ENCODE data around the gene WDR74. TPM values are rescaled to one million over a fixed set of nuclear protein-coding genes. Genes with fewer than 3 reads are reported as not detected.
A peak's percentile ranks its signal among the peaks of the same experiment; 100 is the strongest.

The WDR74 gene
- total and polyA plus RNA-seq, 9 of the 15 experiments (the other 6 are each of a cell fraction or from before 2014, with no cell fraction given): 32.7 to 210 (median 114) TPM

GRCh38 chr11:62854013-62854824 is 14.8 kb upstream of the WDR74 start (continued):
- peak; percentile 58 for TF ChIP-seq RBFOX2 (IDR thresholded peaks at IDR 0.05; ENCODE audit: low read depth, low read length)
- TF ChIP-seq ARID2 (IDR thresholded peaks at IDR 0.05): no peak
- peak; percentile 61; the same call in 1 of the 2 replicates for TF ChIP-seq MXI1 (IDR thresholded peaks at IDR 0.05; ENCODE audit: low read depth, low read length)
- TF ChIP-seq ZNF232 (CRISPR knock-in tag; IDR thresholded peaks at IDR 0.05): 0 out of 2 replicates have a peak, but pooled peaks have one; percentile 24
- no peak for TF ChIP-seq ZFP30 (CRISPR knock-in tag; IDR thresholded peaks at IDR 0.05; ENCODE audit: borderline replicate concordance)
- TF ChIP-seq, protein P1, sequence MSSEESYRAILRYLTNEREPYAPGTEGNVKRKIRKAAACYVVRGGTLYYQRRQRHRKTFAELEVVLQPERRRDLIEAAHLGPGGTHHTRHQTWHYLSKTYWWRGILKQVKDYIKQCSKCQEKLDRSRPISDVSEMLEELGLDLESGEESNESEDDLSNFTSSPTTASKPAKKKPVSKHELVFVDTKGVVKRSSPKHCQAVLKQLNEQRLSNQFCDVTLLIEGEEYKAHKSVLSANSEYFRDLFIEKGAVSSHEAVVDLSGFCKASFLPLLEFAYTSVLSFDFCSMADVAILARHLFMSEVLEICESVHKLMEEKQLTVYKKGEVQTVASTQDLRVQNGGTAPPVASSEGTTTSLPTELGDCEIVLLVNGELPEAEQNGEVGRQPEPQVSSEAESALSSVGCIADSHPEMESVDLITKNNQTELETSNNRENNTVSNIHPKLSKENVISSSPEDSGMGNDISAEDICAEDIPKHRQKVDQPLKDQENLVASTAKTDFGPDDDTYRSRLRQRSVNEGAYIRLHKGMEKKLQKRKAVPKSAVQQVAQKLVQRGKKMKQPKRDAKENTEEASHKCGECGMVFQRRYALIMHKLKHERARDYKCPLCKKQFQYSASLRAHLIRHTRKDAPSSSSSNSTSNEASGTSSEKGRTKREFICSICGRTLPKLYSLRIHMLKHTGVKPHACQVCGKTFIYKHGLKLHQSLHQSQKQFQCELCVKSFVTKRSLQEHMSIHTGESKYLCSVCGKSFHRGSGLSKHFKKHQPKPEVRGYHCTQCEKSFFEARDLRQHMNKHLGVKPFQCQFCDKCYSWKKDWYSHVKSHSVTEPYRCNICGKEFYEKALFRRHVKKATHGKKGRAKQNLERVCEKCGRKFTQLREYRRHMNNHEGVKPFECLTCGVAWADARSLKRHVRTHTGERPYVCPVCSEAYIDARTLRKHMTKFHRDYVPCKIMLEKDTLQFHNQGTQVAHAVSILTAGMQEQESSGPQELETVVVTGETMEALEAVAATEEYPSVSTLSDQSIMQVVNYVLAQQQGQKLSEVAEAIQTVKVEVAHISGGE (CRISPR knock-in tag; IDR thresholded peaks at IDR 0.05): 0 out of 6 replicates have a peak, but pooled peaks of 1 of the 3 experiments have one; percentile 7

Data from K562 (cell line).